ENCODE measurements around the gene PCLO.

- no peak for TF ChIP-seq CTCF (IDR thresholded peaks at IDR 0.05)
- no peak for TF ChIP-seq POLR2A (IDR thresholded peaks at IDR 0.05)
Observed at GRCh38 chr7:83021032-83021431, 141.7 kb downstream of the PCLO start.
